ENCODE measurements around the gene LRRC71.

DNA sequence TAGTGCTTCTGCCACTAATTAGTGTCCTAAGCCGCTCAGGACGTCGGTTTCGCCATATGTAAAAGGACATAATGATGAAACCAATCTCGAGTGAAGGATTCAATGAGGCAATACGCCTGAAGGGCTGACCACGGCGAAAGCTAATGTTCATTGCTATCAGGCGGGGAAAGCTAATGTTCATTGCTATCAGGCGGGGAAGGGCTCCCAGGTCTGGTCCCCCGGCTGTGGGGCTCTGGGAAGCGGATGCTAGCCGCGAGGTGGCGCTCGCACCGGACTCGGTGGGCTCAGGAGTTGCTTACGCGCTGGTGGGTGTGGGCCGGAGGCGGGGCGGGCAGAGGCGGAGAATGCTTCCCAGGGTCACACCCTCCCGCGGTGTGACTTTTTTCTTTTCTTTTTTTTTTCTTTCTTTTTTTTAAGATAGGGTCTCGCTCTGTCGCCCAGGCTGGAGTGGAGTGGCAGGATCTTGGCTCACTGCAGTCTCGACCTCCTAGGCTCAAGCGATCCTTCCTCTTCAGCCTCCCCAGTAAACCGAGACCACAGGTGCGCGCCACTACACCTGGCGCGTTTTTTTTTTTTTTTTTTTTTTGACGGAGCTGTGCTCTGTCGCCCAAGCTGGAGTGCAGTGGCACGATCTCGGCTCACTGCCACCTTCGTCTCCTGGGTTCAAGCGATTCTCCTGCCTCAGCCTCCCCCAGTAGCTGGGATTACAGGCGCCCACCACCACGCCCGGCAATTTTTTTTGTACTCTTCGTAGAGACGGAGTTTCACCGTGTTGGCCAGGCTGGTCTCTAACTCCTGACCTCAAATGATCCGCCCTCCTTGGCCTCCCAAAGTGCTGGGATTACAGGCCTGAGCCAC is 28.0 kb upstream of the LRRC71 start:
- TF ChIP-seq, protein P1, sequence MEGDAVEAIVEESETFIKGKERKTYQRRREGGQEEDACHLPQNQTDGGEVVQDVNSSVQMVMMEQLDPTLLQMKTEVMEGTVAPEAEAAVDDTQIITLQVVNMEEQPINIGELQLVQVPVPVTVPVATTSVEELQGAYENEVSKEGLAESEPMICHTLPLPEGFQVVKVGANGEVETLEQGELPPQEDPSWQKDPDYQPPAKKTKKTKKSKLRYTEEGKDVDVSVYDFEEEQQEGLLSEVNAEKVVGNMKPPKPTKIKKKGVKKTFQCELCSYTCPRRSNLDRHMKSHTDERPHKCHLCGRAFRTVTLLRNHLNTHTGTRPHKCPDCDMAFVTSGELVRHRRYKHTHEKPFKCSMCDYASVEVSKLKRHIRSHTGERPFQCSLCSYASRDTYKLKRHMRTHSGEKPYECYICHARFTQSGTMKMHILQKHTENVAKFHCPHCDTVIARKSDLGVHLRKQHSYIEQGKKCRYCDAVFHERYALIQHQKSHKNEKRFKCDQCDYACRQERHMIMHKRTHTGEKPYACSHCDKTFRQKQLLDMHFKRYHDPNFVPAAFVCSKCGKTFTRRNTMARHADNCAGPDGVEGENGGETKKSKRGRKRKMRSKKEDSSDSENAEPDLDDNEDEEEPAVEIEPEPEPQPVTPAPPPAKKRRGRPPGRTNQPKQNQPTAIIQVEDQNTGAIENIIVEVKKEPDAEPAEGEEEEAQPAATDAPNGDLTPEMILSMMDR (IDR thresholded peaks at IDR 0.05; ENCODE audit: insufficient read depth, low read depth, low read length), result peak; percentile 69
- TF ChIP-seq EZH2 (IDR thresholded peaks at IDR 0.05; ENCODE audit: insufficient read depth, low read length), result no peak

Measured in astrocyte (in vitro differentiated cells and primary cell).